Motor neuron (in vitro differentiated cells): Measurements from ENCODE around the gene RGMB. TPM values are rescaled to one million over a fixed set of nuclear protein-coding genes. Genes with fewer than 3 reads are reported as not detected.
"Not testable (repeated sequence)": the region's sequence is repeated elsewhere in the genome, so short reads cannot be mapped to it uniquely, and the experiment has no call there.

Experiments used
- ATAC-seq, 8 experiments: fragments of 200-7000 bp; cut with Tn5 transposase; replicated peaks in 6 of 8; 2 replicates each; pipeline ENCODE4 v1.8.0; 2021; ENCODE audit warnings: mild to moderate bottlenecking in 8 of 8, moderate library complexity in 8 of 8
- H3K27ac ChIP-seq, 2 donors: fragments of 250-450 bp; sonication (Bioruptor Pico); 2 replicates each; pipeline ENCODE4 v1.9.0; 2021; ENCODE audit warnings: antibody characterized with exemption in 2 of 2, mild to moderate bottlenecking in 2 of 2, moderate library complexity in 1 of 2
- H3K4me1 ChIP-seq, 2 donors: fragments of 250-450 bp; sonication (Bioruptor Pico); replicated peaks in 1 of 2; 2 replicates each; pipeline ENCODE4 v1.6.1; 2021; ENCODE audit warnings: antibody characterized with exemption in 2 of 2, mild to moderate bottlenecking in 2 of 2, moderate library complexity in 1 of 2
- H3K4me3 ChIP-seq, 5 donors: fragments of 250-450 bp; sonication (Bioruptor Pico); 2 replicates each; pipeline ENCODE4 v1.9.0; 2021; ENCODE audit warnings: antibody characterized with exemption in 5 of 5, mild to moderate bottlenecking in 5 of 5, moderate library complexity in 4 of 5
- WGBS, 10 experiments: fragments of 450-650 bp; shearing (Covaris generic); methylation state at CpG; one replicate each; pipeline ENCODE4 v1.0.0; 2022; 5-methylcytosine and 5-hydroxymethylcytosine counted together
- in situ Hi-C, 9 experiments: fragments of 400-800 bp; cut with MboI; loops; one replicate each; pipeline ENCODE4 v1.15.0; 2021; ENCODE audit warnings: low sequenced_read_pairs in 9 of 9, low pct_unique_long_range_greater_than_20kb in 2 of 9; ENCODE audit not compliant: unreplicated experiment in 9 of 9
- total RNA-seq, 8 experiments: library from RNA; unstranded; fragments of 300-600 nt; gene quantifications; 2 replicates each; pipeline versions ENCODE4 v1.2.3 to v1.2.4, GENCODE V29; 2022

RGMB gene
- total RNA-seq, 8 experiments from 2014 or later: 4.2 to 92.9 (median 32.5) TPM

DNA sequence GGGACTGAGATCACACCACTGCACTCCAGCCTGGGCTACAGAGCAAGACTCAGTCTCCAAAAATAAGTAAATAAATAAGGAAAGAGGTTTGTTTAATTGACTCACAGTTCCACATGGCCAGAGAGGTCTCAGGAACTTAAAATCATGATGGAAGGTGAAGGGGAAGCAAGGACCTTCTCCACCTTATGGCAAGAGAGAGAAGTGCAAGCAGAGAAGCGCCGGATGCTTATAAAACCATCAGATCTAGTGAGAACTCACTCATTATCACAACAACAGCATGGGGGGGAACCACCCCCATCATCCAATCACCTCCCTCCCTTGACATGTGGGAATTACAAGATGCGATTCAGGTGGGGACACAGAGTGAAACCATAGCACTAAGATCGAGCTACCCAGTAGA, 22.8 kb upstream of the RGMB start:
- Histone ChIP-seq H3K27ac (no peak overlapping the region), H3K4me3 (no peak overlapping the region), H3K4me1 (peaks cover 0 to 2% of the 10 kb centered on the region in 2 donors)
- in situ Hi-C loops: loop anchor here in 2 of 9 experiments (25.0 kb wide), 4 partner anchors 163 to 1563 kb away; partner anchors contain the start of gene RIOK2 (in 1 of the 2)
- ATAC-seq: peak in 2 of 8 experiments; percentile 46 to 52
- whole genome bisulfite sequencing, 10 experiments: 92 to 100% (median 100%) methylated on average over 1 to 4 of the region's 4 CpGs; no CpG with 5 or more reads in 5 of the 10 experiments

DNA sequence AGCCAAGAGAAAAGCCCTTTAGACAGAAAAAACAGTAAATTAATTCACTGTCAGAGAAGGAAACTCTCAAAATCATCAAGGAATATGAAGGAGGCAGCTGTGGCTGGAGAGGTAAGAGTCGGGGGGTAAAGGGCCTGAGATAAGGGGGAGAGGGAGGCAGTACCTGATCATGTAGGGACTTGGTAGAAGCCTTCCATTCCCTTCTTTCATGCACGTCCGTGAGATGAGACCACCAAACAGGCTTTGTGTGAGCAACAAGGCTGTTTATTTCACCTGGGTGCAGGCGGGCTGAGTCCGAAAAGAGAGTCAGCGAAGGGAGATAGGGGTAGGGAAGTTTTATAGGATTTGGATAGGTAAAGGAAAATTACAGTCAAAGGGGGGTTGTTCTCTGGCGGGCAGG, 21.1 kb upstream of the RGMB start:
- in situ Hi-C loops: loop anchor here in 2 of 9 experiments (25.0 kb wide), 4 partner anchors 165 to 1565 kb away; partner anchors contain the start of gene RIOK2 (in 1 of the 2)
- H3K4me3 ChIP-seq, H3K27ac ChIP-seq, ATAC-seq, H3K4me1 ChIP-seq: not testable (repeated sequence)
- 71 to 92% (median 84%) methylated on average over 1 to 5 of the region's 7 CpGs; no CpG with 5 or more reads in 4 of the 10 experiments for WGBS, 10 experiments

- H3K4me3 ChIP-seq, H3K27ac ChIP-seq, H3K4me1 ChIP-seq, ATAC-seq: not testable (repeated sequence)
- no CpG with 5 or more reads among the region's 1 CpG for WGBS, 10 experiments
- in situ Hi-C loops: loop anchor here in 2 of 9 experiments (25.0 kb wide), 4 partner anchors 166 to 1566 kb away; partner anchors contain the start of gene RIOK2 (in 1 of the 2)
Observed at GRCh38 chr5:98752801-98753200, 20.7 kb upstream of the RGMB start.

GRCh38 chr5:98753507-98753906, 20.0 kb upstream of the RGMB start:
- 73 to 100% (median 88%) methylated on average over 1 to 4 of the region's 4 CpGs; no CpG with 5 or more reads in 4 of the 10 experiments for WGBS, 10 experiments
- in situ Hi-C loops: loop anchor here in 2 of 9 experiments (25.0 kb wide), 4 partner anchors 166 to 1566 kb away; partner anchors contain the start of gene RIOK2 (in 1 of the 2)
- no peak for ATAC-seq
- no peak overlapping the region for H3K4me3 ChIP-seq
- H3K27ac ChIP-seq: no peak overlapping the region
- H3K4me1 ChIP-seq: peaks cover 0 to 2% of the 10 kb centered on the region in 2 donors

DNA sequence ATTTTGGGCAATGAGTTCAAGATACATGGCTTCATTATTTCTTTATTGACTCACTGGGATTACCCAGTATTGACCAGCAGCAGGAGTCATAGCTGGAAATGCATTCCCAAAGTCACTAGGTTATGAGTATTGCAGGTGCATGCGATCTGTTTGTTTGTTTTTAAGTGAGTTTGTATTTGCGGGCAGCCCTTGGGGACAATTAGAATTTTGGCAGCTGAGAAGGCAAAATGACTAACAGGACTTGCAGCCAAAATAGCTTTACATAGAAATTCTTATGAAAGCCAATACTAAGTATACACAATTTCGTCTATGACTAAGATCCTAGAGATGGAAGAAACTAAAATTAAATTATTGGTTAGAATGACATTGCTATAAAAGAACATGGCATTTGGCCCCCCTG, 18.1 kb upstream of the RGMB start:
- H3K4me3 ChIP-seq: no peak overlapping the region
- in situ Hi-C loops: loop anchor here in 2 of 9 experiments (25.0 kb wide), 4 partner anchors 168 to 1568 kb away; partner anchors contain the start of gene RIOK2 (in 1 of the 2)
- no peak overlapping the region for H3K27ac ChIP-seq
- H3K4me1 ChIP-seq: no peaks in the 10 kb centered on the region
- 0 to 100% (median 85%) methylated on average over 1 to 3 of the region's 3 CpGs for WGBS, 10 experiments
- no peak for ATAC-seq

DNA sequence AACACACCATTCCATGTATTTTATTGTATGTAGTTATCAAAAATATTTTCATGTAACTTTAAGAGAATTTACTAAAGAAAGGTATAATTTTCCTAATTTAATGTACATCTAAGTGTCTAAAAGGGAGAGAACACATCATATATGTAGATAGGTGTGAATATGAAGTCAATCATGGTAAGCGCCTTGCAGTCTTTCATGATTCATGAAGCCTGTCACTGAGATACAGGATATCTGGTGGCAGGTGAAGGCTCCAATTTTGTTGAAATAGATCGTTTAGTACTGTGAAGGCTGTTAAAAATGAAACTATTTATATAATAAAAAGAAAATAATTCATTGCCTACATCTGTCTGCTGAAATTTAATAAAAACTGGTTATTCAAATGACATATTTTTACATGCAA, 15.5 kb upstream of the RGMB start:
- no peaks in the 10 kb centered on the region for H3K4me1 ChIP-seq
- 17 to 100% (median 87%) methylated on average over 1 to 2 of the region's 2 CpGs for WGBS, 10 experiments
- no peak overlapping the region for H3K27ac ChIP-seq
- ATAC-seq: no peak
- in situ Hi-C loops: loop anchor here in 2 of 9 experiments (25.0 kb wide), 4 partner anchors 171 to 1571 kb away; partner anchors contain the start of gene RIOK2 (in 1 of the 2)
- H3K4me3 ChIP-seq: no peak overlapping the region

- Histone ChIP-seq H3K4me3 (no peak overlapping the region), H3K27ac (no peak overlapping the region), H3K4me1 (peaks cover 3 to 6% of the 10 kb centered on the region in 2 donors)
- in situ Hi-C loops: loop anchor here in 2 of 9 experiments (25.0 kb wide), 4 partner anchors 176 to 1576 kb away; partner anchors contain the start of gene RIOK2 (in 1 of the 2)
- no peak for ATAC-seq
- 71 to 100% (median 75%) methylated on average over 1 to 4 of the region's 6 CpGs; no CpG with 5 or more reads in 1 of the 10 experiments for WGBS, 10 experiments
Observed at GRCh38 chr5:98763001-98763630, 10.3 kb upstream of the RGMB start.

GRCh38 chr5:98765815-98766214, 7.6 kb upstream of the RGMB start:
- WGBS, 10 experiments: 0 to 100% (median 93%) methylated on average over 1 to 4 of the region's 4 CpGs
- Histone ChIP-seq H3K4me1 (peaks cover 3 to 6% of the 10 kb centered on the region in 2 donors), H3K4me3 (no peak overlapping the region), H3K27ac (no peak overlapping the region)
- in situ Hi-C loops: loop anchor here in 2 of 9 experiments (25.0 kb wide), 4 partner anchors 179 to 1579 kb away; partner anchors contain the start of gene RIOK2 (in 1 of the 2)
- no peak for ATAC-seq

- Histone ChIP-seq H3K27ac (no peak overlapping the region), H3K4me1 (peaks cover 3 to 6% of the 10 kb centered on the region in 2 donors), H3K4me3 (peak overlapping the region in 2 of 5 donors; percentile 71 to 78)
- in situ Hi-C loops: loop anchor here in 2 of 9 experiments (25.0 kb wide), 4 partner anchors 180 to 1580 kb away; partner anchors contain the start of gene RIOK2 (in 1 of the 2)
- 0 to 100% (median 38%) methylated on average over 1 to 2 of the region's 2 CpGs; no CpG with 5 or more reads in 3 of the 10 experiments for WGBS, 10 experiments
- peak in 3 of 8 experiments; percentile 1 to 7 (median 6) for ATAC-seq
Observed at GRCh38 chr5:98767581-98767980, 5.9 kb upstream of the RGMB start.

- in situ Hi-C loops: loop anchor here in 2 of 9 experiments (25.0 kb wide), 4 partner anchors 181 to 1581 kb away; partner anchors contain the start of gene RIOK2 (in 1 of the 2)
- peak overlapping the region; percentile 59 to 80 (median 71) for H3K4me3 ChIP-seq
- H3K27ac ChIP-seq: peak overlapping the region; percentile 77 to 78
- peak; percentile 10 to 43 (median 36) for ATAC-seq
- 0 to 3% (median 0%) methylated on average over 2 to 25 of the region's 34 CpGs for WGBS, 10 experiments
- H3K4me1 ChIP-seq: peaks cover 3 to 6% of the 10 kb centered on the region in 2 donors
Observed at GRCh38 chr5:98768160-98768959, 5.1 kb upstream of the RGMB start.

DNA sequence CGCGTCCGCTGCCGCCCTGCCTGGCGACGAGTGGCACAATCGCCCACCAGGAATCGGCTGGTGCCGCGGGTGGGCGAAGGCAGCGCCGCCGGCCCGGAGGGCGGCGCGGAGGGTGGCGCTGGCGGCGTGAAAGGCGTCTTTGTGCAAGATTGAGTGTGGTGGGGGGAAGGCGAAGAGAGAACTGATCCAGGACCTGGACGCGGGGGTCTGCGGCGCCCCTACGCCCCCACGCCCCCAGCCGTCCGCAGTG, 4.6 kb upstream of the RGMB start:
- in situ Hi-C loops: loop anchor here in 2 of 9 experiments (25.0 kb wide), 4 partner anchors 182 to 1582 kb away; partner anchors contain the start of gene RIOK2 (in 1 of the 2)
- 0 to 7% methylated on average over 3 to 4 of the region's 31 CpGs; no CpG with 5 or more reads in 8 of the 10 experiments for WGBS, 10 experiments
- Histone ChIP-seq H3K4me3 (peak overlapping the region; percentile 59 to 80 (median 71)), H3K4me1 (peaks cover 3 to 6% of the 10 kb centered on the region in 2 donors), H3K27ac (peak overlapping the region; percentile 77 to 78)
- ATAC-seq: peak in 5 of 8 experiments; percentile 0 to 1 (median 1)

- in situ Hi-C loops: loop anchor here in 2 of 9 experiments (25.0 kb wide), 4 partner anchors 182 to 1582 kb away; partner anchors contain the start of gene RIOK2 (in 1 of the 2)
- Histone ChIP-seq H3K4me1 (peaks cover 3 to 6% of the 10 kb centered on the region in 2 donors), H3K4me3 (peak overlapping the region; percentile 59 to 80 (median 71)), H3K27ac (peak overlapping the region; percentile 77 to 78)
- ATAC-seq: peak in 5 of 8 experiments; percentile 8 to 28 (median 18)
- WGBS, 10 experiments: 0% methylated on average over 5 of the region's 55 CpGs; no CpG with 5 or more reads in 9 of the 10 experiments
Observed at GRCh38 chr5:98769210-98769958, 4.1 kb upstream of the RGMB start.
